ENCODE data around the gene MTAP.

Gene MTAP

DNA sequence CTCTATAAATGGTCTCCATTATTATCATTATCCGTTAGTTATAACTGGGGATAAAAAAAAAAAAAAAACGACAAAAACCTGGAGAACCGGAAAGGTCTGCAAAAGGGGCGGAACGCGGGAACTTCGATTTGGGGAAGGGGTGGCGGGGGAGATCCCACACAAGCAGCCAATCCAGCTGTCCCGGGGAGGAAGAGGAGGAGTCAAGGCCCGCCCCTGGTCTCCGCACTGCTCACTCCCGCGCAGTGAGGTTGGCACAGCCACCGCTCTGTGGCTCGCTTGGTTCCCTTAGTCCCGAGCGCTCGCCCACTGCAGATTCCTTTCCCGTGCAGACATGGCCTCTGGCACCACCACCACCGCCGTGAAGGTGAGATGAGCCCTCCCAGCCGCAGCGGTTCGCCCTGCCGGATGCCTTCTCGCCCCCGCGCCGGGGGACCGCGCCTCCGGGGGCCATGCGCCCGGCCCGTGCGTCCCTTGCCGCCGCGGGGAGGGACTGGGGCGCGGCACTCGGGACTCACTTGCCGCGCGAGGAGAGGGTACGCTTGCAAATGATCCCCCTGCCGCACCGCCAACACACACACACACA, at the start of gene MTAP:
MTAP (plus strand) TSS at position 219 of the 583 bp plus-strand sequence; CDS start at position 332, 113 bp downstream.
- DNase-seq = peak; percentile 73

DNA sequence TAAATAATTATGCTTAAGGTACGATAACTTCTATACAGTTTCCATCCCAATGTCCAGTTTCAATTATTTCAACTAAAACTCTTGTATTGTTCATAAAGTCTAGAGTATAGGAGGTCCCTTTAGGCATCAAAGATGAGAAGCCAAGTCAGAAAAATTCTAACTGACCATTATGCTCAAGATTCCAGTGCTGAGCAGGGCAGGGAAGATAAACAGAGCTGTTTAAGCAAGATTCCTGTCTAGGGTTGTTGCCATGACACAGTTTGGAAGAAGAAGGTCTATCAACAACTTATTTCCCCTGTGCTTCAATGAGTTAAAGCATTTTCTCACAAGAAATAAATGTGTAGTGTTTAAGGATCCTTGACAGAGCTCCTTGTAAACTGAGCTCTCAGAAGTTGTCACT, 48.9 kb upstream of the MTAP start:
- no peak for DNase-seq

DNA sequence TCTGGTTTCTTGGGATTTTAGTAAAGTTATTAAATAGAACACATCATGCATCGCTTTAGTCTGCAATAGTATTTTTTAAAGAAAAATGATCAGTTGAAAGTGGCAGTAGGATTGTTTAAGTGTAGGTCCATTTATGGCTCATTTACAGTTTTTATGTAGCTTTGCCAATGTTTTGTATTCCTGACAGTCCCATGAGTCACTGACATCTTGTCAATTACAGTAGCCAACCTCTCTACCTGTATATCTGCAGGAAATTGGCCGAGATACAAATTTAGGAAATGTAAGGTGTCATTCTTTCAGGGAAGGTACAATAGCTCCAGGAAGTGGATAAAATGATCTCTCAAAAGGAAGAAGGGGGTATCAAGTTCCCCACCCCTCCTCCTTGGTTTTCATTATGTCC, 47.7 kb upstream of the MTAP start:
- DNase-seq = no peak

DNA sequence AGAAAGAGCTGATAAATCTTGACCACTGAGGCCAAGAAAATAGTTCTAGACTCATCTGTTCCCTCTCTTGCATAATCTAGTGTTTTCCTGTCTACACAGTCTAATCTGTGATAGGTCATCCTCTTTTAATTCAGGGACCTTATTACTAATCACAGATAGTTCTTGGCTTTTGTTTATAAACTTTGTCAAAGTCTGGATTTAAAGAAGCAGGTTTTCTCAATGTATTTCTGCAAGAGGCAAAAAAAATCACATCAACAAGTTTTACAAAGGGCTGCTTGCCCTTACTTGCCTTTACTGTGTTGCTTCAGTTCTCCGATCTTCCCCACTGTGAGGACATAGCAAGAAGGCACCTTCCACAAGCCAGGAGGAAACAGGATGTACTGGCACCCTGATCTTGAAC, 43.9 kb upstream of the MTAP start:
- DNase-seq = no peak

DNA sequence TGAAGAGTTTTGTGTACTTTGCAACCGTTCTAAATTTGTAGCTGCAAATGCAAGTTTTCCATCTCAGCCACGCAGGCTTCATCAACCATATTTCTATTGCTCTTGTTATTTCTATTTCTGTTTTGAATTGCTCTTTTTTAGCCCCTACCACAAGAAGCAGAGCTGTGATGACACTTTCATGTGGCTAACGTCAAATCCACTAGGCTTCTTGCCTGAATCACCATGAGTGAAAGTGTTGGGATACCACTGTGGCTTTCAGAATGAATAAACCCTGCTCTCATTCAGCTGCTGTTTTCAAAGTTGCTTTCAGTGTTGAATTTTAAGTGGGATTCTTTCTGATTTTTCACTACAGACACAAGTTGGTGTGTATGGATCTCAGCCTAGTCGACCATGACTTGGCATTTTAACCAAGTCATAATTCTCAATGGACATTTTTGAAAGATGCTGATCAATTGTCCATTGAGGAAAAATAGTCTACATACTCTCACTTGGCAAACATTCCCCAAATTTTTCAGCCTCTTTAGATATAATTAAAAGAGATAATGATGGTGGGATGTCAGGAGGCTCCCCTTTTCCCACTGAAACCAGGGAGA, 41.0 kb upstream of the MTAP start:
- DNase-seq = no peak

DNA sequence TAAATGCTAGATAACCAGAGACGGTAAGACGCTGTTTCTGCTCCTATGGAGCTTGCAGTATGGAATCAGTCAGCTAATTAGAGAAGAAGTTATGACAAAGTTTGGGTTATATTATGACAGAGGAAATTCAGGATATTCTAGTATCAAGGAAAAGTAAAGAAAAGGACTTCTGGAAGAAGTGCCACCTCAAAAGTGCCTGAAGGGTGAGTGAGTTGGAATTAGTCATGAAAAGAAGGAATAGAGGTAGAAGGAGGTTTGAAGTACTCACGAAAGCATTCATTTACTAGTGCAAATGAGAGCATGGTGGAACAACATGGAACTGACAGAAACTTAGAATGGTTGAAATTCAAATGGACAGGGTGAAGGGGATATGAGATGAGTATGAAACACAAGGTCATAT, 40.4 kb upstream of the MTAP start:
- DNase-seq = no peak

DNA sequence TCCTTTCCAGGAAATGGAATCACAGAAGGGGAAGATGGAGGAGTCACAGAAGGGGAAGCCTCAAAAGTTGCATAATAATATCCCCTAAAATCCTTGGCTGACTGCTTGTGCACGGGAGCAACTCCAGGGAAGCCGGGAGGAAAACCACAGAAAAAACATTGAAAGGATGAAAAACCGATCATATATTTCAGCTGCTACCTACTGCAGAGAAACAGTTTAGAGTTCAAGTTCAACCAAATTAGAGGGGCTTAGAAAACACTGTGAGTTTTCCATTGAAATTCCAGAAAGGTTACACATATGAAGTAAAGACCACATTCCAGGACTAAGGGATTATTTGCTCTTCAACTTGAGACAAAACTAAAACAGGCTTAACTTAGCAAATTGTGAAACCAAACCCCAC, 37.6 kb upstream of the MTAP start:
- DNase-seq = no peak

DNA sequence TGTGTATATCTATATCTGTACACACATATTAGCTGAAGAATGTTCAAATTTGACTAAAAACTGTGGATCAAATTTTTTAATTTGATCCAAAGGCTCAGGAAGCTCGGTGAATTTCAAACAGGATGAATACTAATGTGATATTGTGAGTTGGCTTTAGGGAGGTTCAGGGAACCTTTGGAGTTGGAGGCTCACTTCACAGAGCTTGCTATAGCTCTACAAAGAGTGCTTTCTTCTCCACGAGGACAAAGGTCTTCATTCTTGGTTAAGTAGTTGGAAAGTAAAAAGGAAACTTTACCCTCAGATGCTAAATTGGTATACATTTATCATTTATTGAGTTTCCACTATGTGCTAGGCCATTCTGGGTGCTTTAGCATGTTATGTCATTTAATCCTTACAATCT, 36.3 kb upstream of the MTAP start:
- no peak for DNase-seq

DNA sequence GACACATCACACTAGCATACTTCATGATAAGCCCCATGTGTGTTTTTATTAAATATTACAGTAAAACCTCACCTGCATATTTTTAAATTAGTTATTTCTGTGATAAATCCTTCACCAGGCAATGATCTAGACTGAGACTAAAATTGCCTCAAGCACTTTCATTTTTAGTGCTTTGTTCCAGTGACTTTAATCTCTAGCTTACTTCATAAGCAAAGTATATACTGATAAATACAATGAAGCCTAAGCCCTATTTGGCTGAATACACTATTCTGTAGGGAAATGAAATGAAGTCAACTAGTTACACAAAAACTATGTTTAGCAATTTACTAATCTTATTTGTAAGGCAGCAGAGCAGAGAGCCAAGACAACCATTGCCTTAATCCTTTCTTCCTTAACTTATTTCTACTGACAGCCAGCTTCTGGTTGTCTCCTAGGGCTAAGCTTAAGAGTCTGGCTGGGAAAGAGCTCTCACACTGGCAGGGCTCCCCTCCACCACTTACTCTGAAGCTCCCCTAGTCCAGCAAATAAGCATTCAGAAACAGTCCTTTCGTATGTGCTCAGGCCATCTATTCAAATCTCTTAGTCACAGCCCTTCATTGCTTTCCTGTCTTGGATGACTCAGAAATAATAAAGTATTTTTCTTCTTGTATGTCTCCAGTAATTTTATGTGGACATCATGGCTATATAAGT, 31.4 kb upstream of the MTAP start:
- no peak for DNase-seq

DNA sequence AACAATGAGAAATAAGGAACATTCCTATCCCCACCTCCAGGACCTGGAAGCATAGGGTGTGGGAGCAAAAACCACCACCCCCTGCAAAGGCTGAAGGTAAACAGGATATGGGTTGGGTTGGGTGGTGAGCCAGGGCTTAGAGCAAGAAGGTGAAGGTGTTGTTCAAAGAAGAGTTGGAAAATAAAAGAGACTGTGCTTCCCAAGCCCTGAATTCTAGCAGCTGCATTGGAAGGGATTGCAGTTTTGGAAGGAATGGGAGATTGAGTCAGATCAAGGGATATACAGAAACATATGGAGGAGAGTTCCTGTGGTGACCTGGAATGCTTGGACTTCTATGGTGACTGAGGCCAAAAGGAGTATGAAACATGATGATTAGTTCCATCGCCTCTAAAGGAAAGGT, 24.7 kb upstream of the MTAP start:
- peak; percentile 13 for DNase-seq

DNA sequence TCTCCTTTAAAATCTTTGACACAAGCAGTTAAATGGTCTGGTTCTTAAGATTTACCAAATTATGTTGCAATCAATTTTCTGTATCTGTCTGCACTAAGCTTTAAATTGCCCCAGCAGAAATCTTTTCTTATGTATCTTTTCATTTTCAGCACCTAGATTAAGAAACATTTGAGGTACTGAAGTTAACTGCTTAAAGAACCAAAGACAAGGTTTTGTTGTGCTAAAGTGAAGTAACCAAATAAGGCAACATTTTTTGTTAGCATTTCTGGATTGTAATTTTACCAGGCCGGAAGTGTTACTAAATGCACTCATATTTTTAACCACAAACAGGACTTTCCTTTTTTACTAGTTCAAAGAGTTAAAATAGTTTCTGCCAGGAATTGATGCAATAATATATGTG, 24.1 kb upstream of the MTAP start:
- DNase-seq = peak; percentile 19

DNA sequence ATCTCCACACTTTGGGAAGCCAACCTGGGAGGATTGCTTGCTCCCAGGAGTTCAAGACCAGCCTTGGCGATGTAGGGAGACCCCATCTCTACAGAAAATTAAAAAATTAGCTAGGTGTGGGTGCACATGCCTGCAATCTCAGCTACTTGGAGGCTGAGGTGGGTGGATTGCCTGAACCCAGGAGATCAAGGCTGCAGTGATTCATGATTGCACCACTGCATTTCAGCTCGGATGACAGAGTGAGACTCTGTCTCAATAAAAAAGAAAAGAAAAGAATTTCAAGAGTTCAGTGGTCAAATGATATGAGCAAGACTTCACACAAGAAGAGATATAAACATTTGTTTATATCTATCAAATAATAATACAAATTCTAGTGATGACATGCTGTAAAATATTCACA, 23.0 kb upstream of the MTAP start:
- no peak for DNase-seq

DNA sequence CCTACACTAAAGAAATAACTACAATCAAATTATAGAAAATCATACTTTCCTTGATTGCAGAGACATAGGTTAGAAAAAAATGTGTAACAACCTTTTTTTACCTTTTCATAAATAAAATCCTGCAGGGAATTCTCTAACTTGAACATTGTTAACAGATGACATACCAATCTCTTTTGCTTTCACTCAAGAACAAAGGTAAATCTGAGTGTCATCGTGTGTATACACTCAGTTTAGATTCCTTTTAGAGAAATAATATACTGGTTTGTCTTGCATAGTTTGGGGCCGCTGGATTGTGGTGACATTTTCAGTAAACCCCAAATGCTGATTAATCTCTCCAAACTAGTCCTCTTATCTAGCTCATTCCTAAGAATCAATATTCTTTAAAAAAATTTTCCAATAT, 20.8 kb upstream of the MTAP start:
- DNase-seq = no peak

DNA sequence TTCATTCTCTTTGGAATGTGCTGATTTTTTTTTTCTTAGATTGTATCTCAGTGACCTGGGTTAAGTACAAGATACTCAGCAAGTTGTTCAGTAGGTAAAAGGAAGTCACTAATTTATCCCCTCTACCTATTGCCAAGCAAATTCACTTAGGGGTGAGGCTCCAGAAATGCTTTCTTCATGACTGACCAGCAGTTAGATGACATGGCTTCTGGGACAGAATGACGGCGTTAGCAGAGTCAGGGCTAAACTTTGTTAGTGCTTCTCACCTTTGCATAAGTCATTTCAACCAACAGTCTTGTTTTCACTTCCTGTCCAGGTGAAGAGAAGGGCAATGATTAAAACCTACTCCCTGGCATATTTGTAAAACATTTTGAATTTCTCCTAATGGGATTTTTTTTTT, 20.2 kb upstream of the MTAP start:
- DNase-seq = no peak

DNA sequence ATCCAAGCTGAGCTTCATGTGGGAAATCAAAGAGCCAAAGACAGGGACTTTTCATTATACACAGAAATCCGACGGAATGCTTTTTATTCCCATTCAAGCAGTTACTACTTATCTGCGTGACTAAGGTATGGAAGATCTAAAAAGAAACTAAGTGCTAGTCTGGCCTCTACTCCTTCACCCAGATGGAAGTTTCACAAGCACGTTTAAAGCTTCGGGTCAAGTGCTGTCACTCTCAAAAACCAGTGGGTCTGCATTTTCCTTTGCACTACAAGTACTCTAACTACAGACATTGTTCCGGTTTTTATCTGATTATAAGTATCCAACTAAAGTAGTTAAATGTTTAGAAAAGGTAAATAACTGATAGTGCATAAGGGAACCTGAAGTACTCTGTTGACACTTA, 13.7 kb upstream of the MTAP start:
- no peak for DNase-seq

DNA sequence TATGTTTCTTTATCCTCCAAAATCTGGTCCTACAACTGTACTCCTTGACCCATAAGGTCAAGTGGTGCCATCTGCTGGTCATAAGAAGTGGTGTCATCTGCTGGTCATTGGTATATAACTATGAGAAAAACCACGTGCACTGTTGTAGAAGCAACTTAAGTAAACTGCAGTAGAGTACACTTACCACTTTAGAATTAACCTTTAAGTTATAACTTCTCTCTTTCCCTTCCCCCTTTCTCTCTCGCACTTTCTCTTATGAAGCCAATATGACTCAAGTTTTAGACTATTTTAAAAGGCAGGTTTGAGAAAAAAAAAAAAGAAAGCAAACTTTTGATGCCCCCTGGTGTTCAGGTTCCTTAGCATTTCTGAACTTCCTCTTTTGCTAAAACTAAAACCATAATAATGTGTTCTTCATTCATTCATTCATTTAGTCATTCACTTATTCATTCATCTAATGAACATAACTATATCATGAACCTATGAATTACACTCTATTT, 12.8 kb upstream of the MTAP start:
- DNase-seq = peak; percentile 82

DNA sequence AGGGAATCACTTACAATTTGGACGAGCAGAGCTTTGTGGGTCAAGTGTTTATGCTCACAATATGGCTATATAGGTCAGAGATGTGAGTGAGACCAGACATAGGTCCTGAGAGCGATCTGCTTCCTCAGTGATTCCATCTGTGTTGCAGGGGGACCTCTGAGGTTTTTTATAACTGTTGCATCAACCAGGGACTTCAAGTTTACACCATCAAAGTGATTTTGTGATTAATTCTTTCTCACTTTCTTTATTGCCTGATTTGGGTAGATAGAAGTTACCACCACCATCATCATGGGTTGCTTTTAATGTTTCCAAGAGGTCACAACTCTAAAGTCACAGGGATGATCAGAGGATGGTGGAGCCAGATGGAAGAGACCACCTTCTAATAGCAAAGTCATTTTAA, 7.0 kb upstream of the MTAP start:
- DNase-seq = no peak

DNA sequence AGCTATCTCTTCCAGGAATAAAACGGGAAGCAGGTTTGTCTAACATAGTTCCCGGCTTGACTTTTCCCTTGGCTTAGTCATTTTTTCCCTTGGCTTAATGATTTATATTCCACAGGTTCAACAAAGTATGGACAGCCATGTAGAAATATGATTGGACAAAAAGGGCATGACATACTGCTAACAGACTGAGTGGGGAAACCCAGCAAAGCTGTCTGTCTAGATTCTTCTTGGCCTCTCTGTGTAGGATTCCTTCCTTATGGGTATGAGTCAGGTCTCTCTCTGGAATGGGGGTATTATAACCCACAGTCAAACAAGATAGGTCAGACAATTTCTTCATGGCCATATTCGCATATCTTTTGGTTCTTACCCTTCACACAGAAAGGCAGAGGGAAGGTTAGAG, 5.7 kb upstream of the MTAP start:
- no peak for DNase-seq

DNA sequence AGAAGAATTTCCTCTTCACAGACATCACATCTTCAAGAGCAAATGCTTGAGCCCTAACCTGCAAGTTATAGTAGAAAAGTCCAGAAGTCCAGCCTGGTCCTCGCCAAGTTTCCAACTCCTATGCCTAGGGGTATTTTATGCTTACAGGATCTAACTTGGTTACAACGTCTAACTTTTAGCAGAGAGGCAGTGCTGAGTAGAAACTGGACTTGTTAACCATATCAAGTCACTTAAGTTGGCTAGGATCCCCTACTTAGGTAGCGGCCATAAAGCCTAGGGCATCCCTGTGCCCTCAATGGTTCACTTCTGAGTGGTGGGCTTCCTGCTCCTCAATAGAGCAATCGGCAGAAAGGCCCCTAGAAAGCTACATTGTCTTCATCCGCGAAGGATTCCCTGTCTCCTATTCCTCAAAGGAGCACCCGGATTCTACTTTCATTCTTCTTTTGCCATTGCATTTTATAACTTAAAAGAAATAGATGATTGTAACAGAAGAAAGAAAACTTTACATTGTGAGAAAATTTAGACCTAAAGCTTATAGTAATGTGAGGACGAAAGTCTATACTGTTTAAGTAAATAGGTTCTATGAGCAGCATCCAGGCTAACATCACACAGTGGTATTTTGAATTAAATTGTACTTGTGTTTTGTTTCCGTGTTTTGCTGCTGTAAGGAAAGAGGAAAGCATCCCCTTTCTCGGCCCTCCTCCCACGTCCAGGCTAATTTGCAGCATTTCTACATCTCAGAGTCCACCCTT, 1.3 kb upstream of the MTAP start:
- DNase-seq = no peak

DNA sequence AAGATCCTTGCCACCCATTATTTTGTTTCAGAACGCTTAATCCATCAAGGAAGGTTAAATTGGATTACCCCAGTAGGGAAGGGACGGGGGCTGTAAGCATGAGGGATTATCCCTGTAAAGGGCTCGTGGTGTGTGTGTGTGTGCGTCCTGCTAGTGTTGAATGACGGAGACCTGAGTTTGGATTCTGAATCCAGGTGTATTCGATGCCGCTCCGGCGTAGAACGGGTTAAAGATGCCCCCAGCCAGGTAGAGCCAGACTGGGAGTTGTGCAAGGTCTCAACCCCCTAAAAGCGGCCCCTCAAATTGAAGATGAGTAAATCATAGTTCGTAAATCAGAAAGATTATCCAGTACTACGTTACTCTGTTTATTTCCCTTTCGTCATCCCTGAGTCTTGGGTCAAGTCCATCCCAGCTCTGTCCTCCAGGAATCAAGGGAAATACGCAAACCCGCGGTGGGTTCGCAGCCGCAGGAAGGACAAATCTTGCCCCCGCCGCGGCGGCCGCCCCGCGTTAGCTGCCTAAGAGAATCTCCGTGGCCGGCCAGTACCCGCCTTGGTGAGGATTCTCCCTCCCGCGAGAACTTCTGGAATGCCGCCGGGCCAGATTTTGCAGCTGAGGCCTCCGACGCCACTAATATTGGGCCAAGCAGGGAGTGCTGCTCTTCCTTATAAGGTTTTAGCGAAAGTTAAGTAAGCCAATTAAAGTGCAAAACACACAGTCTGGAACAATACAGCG, 586 bp upstream of the MTAP start:
- DNase-seq = no peak

DNA sequence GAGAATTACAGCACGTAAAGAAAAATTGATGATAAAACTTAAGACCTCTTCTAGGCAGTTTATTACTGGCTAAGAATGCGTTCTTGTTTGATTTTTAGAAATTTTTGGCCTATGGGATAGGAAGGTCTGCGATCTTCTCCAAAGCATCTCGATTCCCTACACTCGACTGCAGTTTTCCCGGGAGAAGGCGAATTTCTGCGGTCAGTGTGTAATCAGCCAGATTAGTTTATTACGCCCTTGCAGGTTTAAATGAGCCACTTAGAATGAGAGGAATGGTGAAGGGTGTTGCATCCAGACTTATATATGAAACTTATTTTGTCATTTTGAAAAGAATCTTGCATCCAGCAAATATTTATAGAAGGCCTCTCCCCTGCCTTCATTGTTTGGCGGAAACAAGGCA, 1.2 kb downstream of the MTAP start:
- no peak for DNase-seq

DNA sequence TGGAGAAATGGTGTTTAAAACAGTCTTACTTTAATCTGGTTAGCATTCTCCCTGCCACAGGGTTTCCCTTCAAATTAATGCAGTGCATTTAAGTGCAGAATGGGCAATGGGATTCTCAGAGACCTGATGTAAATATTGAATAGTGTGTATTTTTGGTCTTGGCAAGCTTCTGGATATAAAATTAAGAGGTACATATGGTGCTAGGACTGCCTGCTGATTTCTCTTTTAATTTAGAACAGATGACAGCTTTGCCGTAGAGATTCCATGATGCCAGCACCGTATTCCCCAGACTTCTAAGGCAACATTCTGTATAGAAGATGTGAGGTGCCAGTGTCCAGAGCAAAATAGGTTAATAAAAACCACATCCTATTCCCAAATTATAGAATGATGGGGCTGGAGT, 1.9 kb downstream of the MTAP start:
- no peak for DNase-seq

DNA sequence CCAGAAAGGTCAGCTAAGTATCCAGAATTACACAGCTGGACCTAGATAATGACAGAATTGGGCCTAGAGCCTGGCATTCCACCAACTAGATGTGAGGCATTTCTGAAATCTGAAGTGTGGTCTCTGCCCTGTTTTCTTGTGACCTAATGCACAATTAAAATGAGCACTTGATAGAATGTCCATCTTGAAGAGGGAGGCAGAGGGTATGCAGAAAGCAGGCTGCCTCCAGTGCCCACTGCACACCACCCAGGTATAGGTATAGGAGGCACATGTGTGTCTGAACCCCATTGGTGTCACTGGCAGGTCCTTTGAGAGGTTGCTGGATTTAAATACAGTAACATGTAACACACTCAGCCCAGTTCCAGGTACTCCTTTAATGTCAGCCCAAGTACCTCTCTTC, 2.4 kb downstream of the MTAP start:
- DNase-seq = no peak
